ENCODE measurements around the gene MYO3B.

MYO3B gene

GRCh38 chr2:170266358-170266757 is 88.4 kb downstream of the MYO3B start:
- Histone ChIP-seq H3K36me3 (ENCODE audit: control insufficient read depth, insufficient read depth, low read length) (no peaks in the 10 kb centered on the region), H3K4me3 (replicated peaks; ENCODE audit: low read depth, low read length) (no peak overlapping the region), H3K27me3 (replicated peaks; ENCODE audit: control insufficient read depth, insufficient read depth, low read length) (no peaks in the 10 kb centered on the region)
- no peak for DNase-seq (ENCODE audit: extremely low read depth, insufficient read length)
- TF ChIP-seq CTCF (IDR thresholded peaks at IDR 0.05; ENCODE audit: insufficient read depth, low read length, poor library complexity, severe bottlenecking), result no peak

GRCh38 chr2:170267071-170267470 is 89.1 kb downstream of the MYO3B start:
- no peak for DNase-seq (ENCODE audit: extremely low read depth, insufficient read length)
- Histone ChIP-seq H3K27me3 (replicated peaks; ENCODE audit: control insufficient read depth, insufficient read depth, low read length) (no peaks in the 10 kb centered on the region), H3K4me3 (replicated peaks; ENCODE audit: low read depth, low read length) (no peak overlapping the region), H3K36me3 (ENCODE audit: control insufficient read depth, insufficient read depth, low read length) (no peaks in the 10 kb centered on the region)
- no peak for TF ChIP-seq CTCF (IDR thresholded peaks at IDR 0.05; ENCODE audit: insufficient read depth, low read length, poor library complexity, severe bottlenecking)

GRCh38 chr2:170270278-170270864 is 92.4 kb downstream of the MYO3B start:
- no peaks in the 10 kb centered on the region; the same call in 1 of the 2 replicates for H3K27me3 ChIP-seq (replicated peaks; ENCODE audit: control insufficient read depth, insufficient read depth, low read length)
- DNase-seq (ENCODE audit: extremely low read depth, insufficient read length), result no peak
- TF ChIP-seq CTCF (IDR thresholded peaks at IDR 0.05; ENCODE audit: insufficient read depth, low read length, poor library complexity, severe bottlenecking), result no peak
- no peak overlapping the region for H3K4me3 ChIP-seq (replicated peaks; ENCODE audit: low read depth, low read length)
- H3K36me3 ChIP-seq (ENCODE audit: control insufficient read depth, insufficient read depth, low read length), result no peaks in the 10 kb centered on the region

GRCh38 chr2:170271340-170271739 is 93.4 kb downstream of the MYO3B start:
- no peaks in the 10 kb centered on the region; the same call in 1 of the 2 replicates for H3K27me3 ChIP-seq (replicated peaks; ENCODE audit: control insufficient read depth, insufficient read depth, low read length)
- no peak overlapping the region for H3K4me3 ChIP-seq (replicated peaks; ENCODE audit: low read depth, low read length)
- H3K36me3 ChIP-seq (ENCODE audit: control insufficient read depth, insufficient read depth, low read length), result no peaks in the 10 kb centered on the region
- TF ChIP-seq CTCF (IDR thresholded peaks at IDR 0.05; ENCODE audit: insufficient read depth, low read length, poor library complexity, severe bottlenecking), result no peak
- DNase-seq (ENCODE audit: extremely low read depth, insufficient read length), result no peak

GRCh38 chr2:170276056-170276455 is 98.1 kb downstream of the MYO3B start:
- Histone ChIP-seq H3K36me3 (ENCODE audit: control insufficient read depth, insufficient read depth, low read length) (no peaks in the 10 kb centered on the region), H3K4me3 (replicated peaks; ENCODE audit: low read depth, low read length) (no peak overlapping the region), H3K27me3 (replicated peaks; ENCODE audit: control insufficient read depth, insufficient read depth, low read length) (no peaks in the 10 kb centered on the region; the same call in 1 of the 2 replicates)
- no peak for TF ChIP-seq CTCF (IDR thresholded peaks at IDR 0.05; ENCODE audit: insufficient read depth, low read length, poor library complexity, severe bottlenecking)
- DNase-seq (ENCODE audit: extremely low read depth, insufficient read length), result no peak
